ENCODE data around the gene REXO1.

DNA sequence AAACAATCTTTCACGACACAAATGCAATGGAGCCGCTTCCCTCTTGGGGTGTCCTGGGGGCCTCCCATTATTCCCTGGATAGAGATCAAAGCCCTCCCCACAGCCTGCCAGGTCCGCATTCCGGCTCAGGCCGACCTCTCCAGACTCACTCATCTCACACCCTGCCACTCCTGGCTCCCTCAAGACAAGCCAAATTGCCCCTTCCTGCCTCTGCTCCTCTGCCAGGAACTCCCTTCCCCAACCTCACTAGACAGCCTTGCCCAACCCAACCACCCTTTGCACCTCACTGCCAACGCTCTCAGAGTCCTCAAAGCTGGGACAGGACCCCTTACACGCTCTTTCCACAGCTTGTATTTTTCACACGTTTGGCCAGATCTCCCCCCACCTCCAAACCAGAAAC lies 35.5 kb upstream of the REXO1 start:
- TF ChIP-seq CTCF (IDR thresholded peaks at IDR 0.05), result no peak
- TF ChIP-seq USF2 (CRISPR knock-in tag; IDR thresholded peaks at IDR 0.05), result no peak
- no peak for TF ChIP-seq CREB1 (CRISPR knock-in tag; IDR thresholded peaks at IDR 0.05)

Measured in WTC11 (cell line).